Kidney epithelial cell (primary cell): Measurements from ENCODE around the gene GRM7. TPM values are rescaled to one million over a fixed set of nuclear protein-coding genes. Genes with fewer than 3 reads are reported as not detected.

Experiments
- DNase-seq: peaks from one replicate; pipeline ENCODE4 v3.0.0-alpha.2; 2010; ENCODE audit warnings: low read depth
- H3K27me3 ChIP-seq: 2 replicates; pipeline ENCODE4 v1.6.0; 2011; ENCODE audit warnings: low read length; ENCODE audit not compliant: control insufficient read depth, insufficient read depth
- H3K36me3 ChIP-seq: 2 replicates; pipeline ENCODE4 v1.5.1; 2011; ENCODE audit warnings: low read length; ENCODE audit not compliant: control insufficient read depth, insufficient read depth
- H3K4me3 ChIP-seq: 2 replicates; pipeline ENCODE4 v1.5.1; 2011; ENCODE audit warnings: low read depth, mild to moderate bottlenecking, control low read depth, low read length
- total RNA-seq: library from RNA; depleted of rRNA; stranded (reverse); fragments of >200 nt; gene quantifications from 2 replicates; pipeline ENCODE4 v1.2.3, GENCODE V29; 2015
- TF ChIP-seq, protein P1 (sequence below): IDR thresholded peaks from 2 replicates; pipeline ENCODE4 v1.5.1; 2011; ENCODE audit warnings: mild to moderate bottlenecking, moderate library complexity, low read length, control low read depth, inconsistent platforms; ENCODE audit not compliant: insufficient read depth, poor library complexity, severe bottlenecking

GRM7 gene
- total RNA-seq, 1 donor from 2014 or later: 0.17 TPM

DNA sequence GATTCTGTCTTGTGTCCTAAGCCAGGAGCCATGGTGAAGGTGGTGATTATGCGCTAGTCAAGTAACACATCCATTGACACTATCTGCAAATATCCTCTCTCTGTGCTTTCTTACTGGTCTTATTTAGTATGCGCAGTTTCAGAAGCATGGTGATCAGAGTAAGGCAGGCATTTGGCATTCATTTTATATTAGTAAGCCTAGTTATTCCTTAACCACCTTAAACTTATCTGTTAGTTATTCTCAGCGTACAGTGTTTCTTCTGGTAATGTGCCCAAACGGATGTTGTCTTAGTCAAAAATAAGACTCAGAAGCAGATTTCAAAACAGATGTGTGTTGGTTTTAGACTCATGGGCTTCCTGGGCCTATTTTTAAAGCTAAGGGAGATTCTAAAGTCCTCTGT is 329.2 kb downstream of the GRM7 start:
- TF ChIP-seq, protein P1, sequence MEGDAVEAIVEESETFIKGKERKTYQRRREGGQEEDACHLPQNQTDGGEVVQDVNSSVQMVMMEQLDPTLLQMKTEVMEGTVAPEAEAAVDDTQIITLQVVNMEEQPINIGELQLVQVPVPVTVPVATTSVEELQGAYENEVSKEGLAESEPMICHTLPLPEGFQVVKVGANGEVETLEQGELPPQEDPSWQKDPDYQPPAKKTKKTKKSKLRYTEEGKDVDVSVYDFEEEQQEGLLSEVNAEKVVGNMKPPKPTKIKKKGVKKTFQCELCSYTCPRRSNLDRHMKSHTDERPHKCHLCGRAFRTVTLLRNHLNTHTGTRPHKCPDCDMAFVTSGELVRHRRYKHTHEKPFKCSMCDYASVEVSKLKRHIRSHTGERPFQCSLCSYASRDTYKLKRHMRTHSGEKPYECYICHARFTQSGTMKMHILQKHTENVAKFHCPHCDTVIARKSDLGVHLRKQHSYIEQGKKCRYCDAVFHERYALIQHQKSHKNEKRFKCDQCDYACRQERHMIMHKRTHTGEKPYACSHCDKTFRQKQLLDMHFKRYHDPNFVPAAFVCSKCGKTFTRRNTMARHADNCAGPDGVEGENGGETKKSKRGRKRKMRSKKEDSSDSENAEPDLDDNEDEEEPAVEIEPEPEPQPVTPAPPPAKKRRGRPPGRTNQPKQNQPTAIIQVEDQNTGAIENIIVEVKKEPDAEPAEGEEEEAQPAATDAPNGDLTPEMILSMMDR: no peak
- peak; percentile 74 for DNase-seq
- no peaks in the 10 kb centered on the region for H3K36me3 ChIP-seq
- no peaks in the 10 kb centered on the region for H3K27me3 ChIP-seq
- no peak overlapping the region for H3K4me3 ChIP-seq

DNA sequence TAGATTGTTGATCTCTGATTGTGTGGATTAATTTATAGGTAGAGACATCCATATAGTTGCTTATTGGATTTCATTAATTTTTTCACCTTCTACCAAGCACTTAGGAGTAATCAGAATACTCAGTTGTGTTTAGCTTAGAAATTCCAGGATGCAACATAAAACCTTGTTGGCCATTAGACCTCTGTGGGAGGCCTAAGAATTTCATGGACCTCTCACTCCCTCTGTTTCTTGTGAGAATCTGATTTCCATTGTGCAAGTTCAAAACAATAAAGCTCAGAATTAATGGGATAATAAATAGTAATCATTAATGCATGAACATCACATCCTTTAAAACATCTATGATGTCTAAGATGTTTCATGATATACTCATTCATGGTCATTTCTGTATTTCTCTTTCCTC is 332.4 kb downstream of the GRM7 start:
- no peaks in the 10 kb centered on the region for H3K27me3 ChIP-seq
- TF ChIP-seq, protein P1: no peak

DNA sequence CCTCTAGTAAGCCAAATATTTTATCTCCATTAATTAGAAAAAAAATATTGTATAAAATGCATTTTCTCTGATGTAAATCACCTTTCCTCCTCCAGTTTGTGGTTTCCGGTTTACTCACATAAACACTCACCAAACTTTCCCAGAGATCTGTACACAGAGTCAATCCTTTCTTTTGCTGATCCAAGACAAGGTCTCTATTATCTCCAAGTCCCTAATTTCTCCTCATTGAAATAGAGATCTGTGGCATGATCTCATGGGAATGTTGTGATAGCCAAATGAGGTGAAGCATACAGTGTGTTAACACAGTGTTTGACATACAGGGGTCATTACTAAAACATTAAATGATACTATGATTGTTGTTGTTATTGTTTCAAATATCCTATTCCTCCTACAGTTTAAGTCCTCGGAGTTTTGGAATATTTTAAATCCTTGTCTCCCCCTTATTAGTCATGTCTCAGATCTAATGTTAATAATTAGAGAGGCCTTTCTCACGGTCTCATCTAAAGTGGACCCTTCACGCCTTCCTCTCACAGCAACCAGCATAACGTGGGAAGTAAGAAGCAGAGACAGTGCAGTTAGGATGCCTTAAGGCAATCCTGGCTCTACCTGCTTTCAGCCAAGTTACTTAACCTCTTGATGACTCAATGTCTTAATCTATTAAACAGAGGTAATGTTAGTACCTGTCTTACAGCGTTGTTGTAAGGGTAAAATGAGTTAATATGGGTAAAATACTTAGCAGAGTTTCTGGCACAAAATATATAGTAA is 333.3 kb downstream of the GRM7 start:
- H3K36me3 ChIP-seq: no peaks in the 10 kb centered on the region
- H3K27me3 ChIP-seq: no peaks in the 10 kb centered on the region
- TF ChIP-seq, protein P1: no peak
- no peak overlapping the region for H3K4me3 ChIP-seq
- peak; percentile 51 for DNase-seq

More for the DNA sequence above, 332.4 kb downstream of the GRM7 start:
- Histone ChIP-seq H3K4me3 (no peak overlapping the region), H3K36me3 (no peaks in the 10 kb centered on the region)
- no peak for DNase-seq

DNA sequence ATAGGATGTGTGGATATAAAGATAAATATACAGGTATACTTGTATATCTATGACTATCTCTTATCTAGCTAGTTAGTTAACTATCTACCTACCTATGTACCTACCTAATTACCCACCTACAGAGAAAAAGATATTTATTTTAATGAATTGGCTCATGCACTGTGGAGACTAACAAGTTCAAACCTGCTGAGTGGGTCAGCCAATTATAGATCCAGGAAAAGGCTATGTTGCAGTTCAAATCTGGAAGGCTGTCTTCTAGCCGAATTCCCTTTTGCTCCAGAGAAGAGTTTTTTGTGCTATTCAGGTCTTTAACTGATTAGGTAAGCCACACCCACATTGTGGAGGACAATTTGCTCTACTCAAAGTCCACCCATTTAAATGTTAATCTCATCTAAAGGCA is 335.0 kb downstream of the GRM7 start:
- no peak for DNase-seq
- TF ChIP-seq, protein P1: no peak
- H3K4me3 ChIP-seq: no peak overlapping the region
- H3K36me3 ChIP-seq: no peaks in the 10 kb centered on the region
- no peaks in the 10 kb centered on the region for H3K27me3 ChIP-seq

DNA sequence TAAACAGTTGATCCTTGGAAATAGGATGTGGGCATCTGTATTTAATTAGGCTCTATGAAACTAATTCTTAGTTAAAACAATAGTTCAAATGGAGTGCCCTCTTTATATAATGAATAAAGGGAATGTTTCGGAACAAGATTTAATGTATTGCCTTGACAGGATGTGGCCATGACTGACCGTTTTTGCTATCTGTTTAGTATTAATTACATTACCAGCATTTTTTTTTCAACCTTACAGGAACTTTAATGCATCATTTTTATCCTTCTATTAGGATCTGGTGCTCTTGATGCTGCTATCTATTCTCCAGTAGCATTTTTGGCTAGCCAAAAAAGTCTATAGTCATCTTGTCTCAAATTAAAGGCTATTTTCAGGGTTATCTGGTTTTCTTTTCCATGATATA is 340.9 kb downstream of the GRM7 start:
- TF ChIP-seq, protein P1: no peak
- no peak for DNase-seq
- H3K4me3 ChIP-seq: no peak overlapping the region

More for the DNA sequence above, 340.9 kb downstream of the GRM7 start:
- Histone ChIP-seq H3K27me3 (no peaks in the 10 kb centered on the region), H3K36me3 (no peaks in the 10 kb centered on the region)
